ENCODE data around the gene RGS9.

The RGS9 gene

DNA sequence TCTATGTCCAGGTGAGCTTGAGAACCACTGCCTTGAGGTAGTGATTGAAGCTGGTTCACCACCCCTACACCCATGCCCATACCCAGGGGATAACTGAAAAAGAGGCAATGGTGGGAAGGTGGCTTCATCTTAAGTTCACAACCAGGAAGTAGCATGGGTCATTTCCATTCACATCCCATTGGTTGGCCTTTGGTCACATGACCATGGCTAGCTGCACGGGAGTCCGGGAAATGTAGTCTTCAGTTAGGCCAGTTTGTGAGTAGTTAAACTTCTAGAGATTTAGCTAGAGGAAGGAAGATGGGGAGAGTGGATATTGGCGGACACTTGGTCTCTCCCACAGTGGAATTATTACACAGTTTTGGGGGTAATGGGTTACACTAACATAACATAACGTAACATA, 92.9 kb downstream of the RGS9 start:
- DNase-seq (ENCODE audit: low spot score in 2 of 2), result no peak
- in situ Hi-C loops (cut with MboI; ENCODE audit: low sequenced_read_pairs), result no loop called here
- Histone ChIP-seq H3K27me3 (ENCODE audit: low read depth) (no peaks in the 10 kb centered on the region), H3K9me3 (no peaks in the 10 kb centered on the region), H3K4me3 (no peak overlapping the region), H3K4me1 (no peaks in the 10 kb centered on the region), H3K36me3 (replicated peaks) (no peaks in the 10 kb centered on the region)

DNA sequence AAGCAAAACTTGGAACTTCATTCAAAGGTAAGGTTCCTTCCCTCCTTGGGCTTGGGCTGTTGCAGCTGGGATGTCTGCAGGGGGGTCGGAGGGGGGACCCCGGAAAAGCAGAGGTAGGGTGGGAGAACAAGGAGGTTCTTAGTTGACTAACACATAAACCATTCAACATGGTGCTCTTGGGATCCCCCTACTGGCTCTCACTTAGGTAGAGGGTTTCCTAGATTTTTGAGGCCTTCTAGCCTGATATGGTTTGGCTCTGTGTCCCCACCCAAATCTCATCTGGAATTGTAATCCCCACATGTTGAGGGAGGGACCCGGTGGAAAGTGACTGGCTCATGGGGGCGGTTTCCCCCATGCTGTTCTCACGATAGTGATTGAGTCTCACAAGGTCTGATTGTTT, 93.9 kb downstream of the RGS9 start:
- Histone ChIP-seq H3K27me3 (ENCODE audit: low read depth) (no peaks in the 10 kb centered on the region), H3K4me1 (no peaks in the 10 kb centered on the region), H3K9me3 (no peaks in the 10 kb centered on the region), H3K36me3 (replicated peaks) (no peaks in the 10 kb centered on the region), H3K4me3 (no peak overlapping the region)
- no peak for DNase-seq (ENCODE audit: low spot score in 2 of 2)
- in situ Hi-C loops (cut with MboI; ENCODE audit: low sequenced_read_pairs), result no loop called here

DNA sequence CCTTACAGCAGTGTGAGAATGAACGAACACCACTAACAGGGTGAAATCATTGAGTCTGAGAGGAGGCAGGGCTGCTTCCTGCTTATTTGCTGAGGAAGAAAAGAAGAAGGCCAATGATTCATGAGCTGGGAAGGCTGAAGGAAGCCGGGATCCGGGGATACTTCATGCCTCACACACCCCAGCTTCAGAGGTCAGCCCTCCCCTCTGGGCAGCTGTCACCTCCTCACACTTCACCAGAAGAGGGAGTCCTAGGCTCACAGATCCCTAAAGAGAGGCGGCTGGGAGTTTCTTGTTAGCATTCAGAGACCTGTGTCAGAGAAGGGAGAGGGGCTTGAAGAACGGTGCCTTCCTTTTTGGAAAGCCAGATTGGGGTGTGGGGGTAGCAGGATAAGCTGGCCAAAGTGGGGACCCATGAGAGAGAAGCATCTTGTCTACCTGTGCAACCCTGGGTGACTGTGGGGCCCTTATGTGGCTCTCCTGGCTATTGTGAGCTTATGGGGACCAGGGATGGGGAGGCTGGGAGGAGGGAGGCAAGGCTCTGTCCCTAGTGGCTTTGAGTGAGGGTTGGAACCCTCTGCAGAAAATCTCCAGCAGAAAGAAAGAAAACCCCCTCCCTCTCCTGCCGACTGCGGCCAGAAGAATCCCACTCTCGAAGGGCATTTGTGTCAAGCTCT, 94.6 kb downstream of the RGS9 start:
- Histone ChIP-seq H3K4me1 (no peaks in the 10 kb centered on the region), H3K27me3 (ENCODE audit: low read depth) (no peaks in the 10 kb centered on the region), H3K36me3 (replicated peaks) (no peaks in the 10 kb centered on the region), H3K4me3 (no peak overlapping the region), H3K9me3 (no peaks in the 10 kb centered on the region)
- peak; percentile 55 to 68 for DNase-seq (ENCODE audit: low spot score in 2 of 2)
- in situ Hi-C loops (cut with MboI; ENCODE audit: low sequenced_read_pairs), result no loop called here

DNA sequence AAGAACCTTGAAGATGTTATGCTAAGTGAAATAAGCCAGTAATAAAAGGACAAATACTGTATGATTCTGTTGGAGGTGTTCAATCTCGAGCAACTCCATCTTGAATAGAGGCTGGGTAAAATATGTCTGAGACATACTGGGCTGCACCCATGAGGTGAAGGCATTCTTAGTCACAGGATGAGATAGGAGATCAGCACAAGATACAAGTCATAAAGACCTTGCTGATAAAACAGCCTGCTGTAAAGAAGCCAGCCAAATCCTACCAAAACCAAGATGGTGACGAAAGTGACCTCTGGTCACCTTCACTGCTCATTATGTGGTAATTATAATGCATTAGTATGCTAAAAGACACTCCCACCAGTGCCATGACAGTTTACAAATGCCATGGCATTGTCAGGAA, 98.1 kb downstream of the RGS9 start:
- H3K36me3 ChIP-seq (replicated peaks), result no peaks in the 10 kb centered on the region
- no peaks in the 10 kb centered on the region for H3K4me1 ChIP-seq
- no peak for DNase-seq (ENCODE audit: low spot score in 2 of 2)
- in situ Hi-C loops (cut with MboI; ENCODE audit: low sequenced_read_pairs), result no loop called here
- no peaks in the 10 kb centered on the region for H3K27me3 ChIP-seq (ENCODE audit: low read depth)
- H3K4me3 ChIP-seq, result no peak overlapping the region
- H3K9me3 ChIP-seq, result no peaks in the 10 kb centered on the region

DNA sequence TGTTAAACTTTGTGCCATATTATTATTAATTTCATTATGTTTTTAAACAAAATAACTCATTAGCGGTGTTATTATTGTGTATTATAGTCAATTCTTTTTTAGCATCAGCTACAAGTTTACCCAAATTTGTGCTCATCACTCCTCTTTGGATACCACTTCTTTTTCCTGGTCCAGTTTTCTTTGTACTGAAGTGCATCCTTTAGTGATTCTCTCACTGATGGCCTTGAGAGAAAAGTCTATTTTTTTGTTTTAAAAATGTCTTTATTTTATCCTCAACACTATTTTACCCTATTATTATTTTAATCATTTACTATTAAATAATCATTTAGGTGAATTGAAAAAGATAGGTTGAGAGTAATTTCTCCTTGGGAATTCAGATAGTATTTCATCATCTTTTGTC, 99.2 kb downstream of the RGS9 start:
- H3K4me3 ChIP-seq, result no peak overlapping the region
- H3K9me3 ChIP-seq, result no peaks in the 10 kb centered on the region
- no peaks in the 10 kb centered on the region for H3K4me1 ChIP-seq
- in situ Hi-C loops (cut with MboI; ENCODE audit: low sequenced_read_pairs), result no loop called here
- no peaks in the 10 kb centered on the region for H3K27me3 ChIP-seq (ENCODE audit: low read depth)
- no peaks in the 10 kb centered on the region for H3K36me3 ChIP-seq (replicated peaks)
- DNase-seq (ENCODE audit: low spot score in 2 of 2), result no peak

DNA sequence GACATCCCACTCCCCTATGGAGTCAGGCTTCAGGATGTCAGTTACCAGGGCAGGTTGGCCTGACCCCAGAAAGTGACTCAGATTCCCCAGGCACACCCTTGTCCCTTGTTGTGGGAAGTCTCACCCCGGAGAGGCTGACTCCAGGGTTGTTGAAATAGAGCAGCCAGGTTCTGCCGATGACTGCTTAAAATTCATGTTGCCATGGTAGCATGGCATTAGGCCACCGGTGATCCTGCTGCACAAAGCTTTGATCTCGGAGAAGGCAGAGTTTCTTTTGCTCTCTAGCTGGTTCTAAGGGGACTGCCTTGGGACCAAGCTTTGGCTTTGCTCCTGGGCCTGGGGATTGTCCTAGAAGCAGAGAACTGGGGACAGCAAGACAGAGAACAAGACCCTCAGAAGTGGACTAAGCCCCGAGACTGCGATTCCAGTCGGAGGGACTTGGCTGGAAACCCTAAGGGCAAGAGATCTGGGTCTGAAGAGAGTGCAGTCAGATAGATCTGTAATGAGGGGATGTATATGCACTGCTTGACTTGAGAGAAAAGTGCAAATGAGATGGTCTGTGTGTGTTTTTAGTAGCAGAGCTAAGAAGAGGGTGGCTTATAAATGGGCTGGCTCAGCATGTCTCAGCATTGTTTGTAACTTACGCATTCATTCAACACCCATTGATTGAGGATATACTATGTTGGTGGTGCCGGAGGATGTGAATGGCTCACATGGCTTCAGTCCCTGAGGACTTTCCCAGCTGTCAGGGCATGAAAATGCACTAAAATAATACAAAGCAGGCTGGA, 106.9 kb downstream of the RGS9 start:
- H3K4me3 ChIP-seq, result no peak overlapping the region
- no peaks in the 10 kb centered on the region for H3K36me3 ChIP-seq (replicated peaks)
- no peaks in the 10 kb centered on the region for H3K4me1 ChIP-seq
- in situ Hi-C loops (cut with MboI; ENCODE audit: low sequenced_read_pairs), result no loop called here
- no peaks in the 10 kb centered on the region for H3K27me3 ChIP-seq (ENCODE audit: low read depth)
- no peak for DNase-seq (ENCODE audit: low spot score in 2 of 2)
- no peaks in the 10 kb centered on the region for H3K9me3 ChIP-seq

DNA sequence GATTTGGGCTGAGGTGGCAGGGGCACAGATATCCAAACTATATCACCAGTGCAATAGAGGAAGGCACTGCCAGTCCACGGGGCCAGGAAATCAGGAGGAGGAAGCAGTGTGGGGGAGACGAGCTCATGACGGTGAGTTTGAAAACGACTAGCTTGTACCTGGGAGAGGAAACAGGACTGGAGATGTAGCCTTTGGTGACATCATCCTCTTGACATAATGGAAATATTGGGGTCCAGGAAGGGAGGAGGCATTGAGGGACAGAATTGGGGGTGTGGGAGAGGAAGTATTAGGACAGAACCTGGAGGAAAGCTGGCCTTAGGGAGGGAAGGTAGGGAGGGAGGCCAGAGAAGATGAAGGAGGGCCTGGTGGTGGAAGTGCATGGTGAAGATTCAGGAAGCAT, 109.1 kb downstream of the RGS9 start:
- H3K4me1 ChIP-seq, result no peaks in the 10 kb centered on the region
- no peaks in the 10 kb centered on the region for H3K9me3 ChIP-seq
- H3K4me3 ChIP-seq, result no peak overlapping the region
- no peaks in the 10 kb centered on the region for H3K27me3 ChIP-seq (ENCODE audit: low read depth)
- in situ Hi-C loops (cut with MboI; ENCODE audit: low sequenced_read_pairs), result no loop called here
- no peaks in the 10 kb centered on the region for H3K36me3 ChIP-seq (replicated peaks)
- no peak for DNase-seq (ENCODE audit: low spot score in 2 of 2)

DNA sequence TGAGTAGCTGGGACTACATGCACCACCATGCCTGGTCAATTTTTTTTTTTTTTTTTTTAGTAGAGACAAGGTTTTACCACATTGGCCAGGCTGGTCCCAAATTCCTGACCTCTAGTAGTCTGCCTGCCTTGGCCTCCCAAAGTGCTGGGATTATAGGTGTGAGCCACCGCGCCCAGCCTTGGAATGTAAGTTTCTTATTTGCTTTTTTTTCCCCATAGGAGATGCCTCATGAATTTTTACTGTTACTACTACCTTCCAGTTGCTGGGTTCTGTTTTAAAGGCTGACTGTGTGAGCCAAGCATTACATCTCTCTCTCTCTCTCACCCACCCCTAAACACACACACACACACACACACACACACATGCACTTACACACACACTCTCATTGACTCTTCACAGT, 112.6 kb downstream of the RGS9 start:
- no peak for DNase-seq (ENCODE audit: low spot score in 2 of 2)
- H3K36me3 ChIP-seq (replicated peaks), result no peaks in the 10 kb centered on the region
- in situ Hi-C loops (cut with MboI; ENCODE audit: low sequenced_read_pairs), result no loop called here

DNA sequence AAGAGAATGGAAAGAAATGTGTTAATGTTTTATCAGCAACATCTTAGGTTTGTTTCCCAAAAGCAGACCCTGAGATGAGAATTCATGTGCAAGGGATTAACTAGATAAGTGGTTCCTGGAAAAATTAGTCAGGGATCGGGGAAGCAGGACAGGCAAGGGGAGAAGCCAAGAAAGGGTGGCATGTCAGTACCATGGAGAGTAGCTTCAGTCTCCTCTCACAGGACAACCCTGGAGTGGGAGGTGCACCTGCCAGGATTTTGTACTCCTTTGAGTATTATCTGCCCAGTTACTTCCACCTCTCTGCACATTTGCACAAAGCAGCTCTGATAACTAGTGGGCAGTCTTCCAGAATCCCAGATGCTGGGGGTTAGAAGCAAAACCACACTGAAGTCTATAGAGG, 117.0 kb downstream of the RGS9 start:
- Histone ChIP-seq H3K36me3 (replicated peaks) (no peaks in the 10 kb centered on the region), H3K9me3 (no peaks in the 10 kb centered on the region), H3K27me3 (ENCODE audit: low read depth) (peaks cover 2% of the 10 kb centered on the region), H3K4me3 (no peak overlapping the region), H3K4me1 (no peaks in the 10 kb centered on the region)
- no peak for DNase-seq (ENCODE audit: low spot score in 2 of 2)
- in situ Hi-C loops (cut with MboI; ENCODE audit: low sequenced_read_pairs), result no loop called here

More for the DNA sequence above, 112.6 kb downstream of the RGS9 start:
- Histone ChIP-seq H3K4me3 (no peak overlapping the region), H3K9me3 (no peaks in the 10 kb centered on the region), H3K4me1 (no peaks in the 10 kb centered on the region), H3K27me3 (ENCODE audit: low read depth) (peaks cover 2% of the 10 kb centered on the region; the same call in 1 of the 2 replicates)

DNA sequence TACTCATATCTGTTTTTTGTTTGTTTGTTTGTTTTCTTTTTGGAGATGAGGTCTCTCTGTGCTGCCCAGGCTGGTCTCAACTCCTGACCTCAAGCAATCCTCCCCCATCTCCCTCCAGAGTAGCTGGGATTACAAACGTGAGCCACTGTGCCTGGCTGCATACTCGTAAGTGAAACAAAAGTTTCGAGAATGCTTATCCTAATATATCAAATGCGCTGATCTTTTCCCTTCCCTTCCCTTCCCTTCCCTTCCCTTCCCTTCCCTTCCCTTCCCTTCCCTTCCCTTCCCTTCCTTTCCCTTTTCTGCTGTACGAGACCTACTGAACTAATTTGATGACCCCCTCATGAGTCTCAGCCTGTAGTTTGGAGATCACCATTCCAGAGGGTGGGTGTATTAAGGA, 122.1 kb downstream of the RGS9 start:
- no peak for DNase-seq (ENCODE audit: low spot score in 2 of 2)
- H3K4me3 ChIP-seq, result no peak overlapping the region
- in situ Hi-C loops (cut with MboI; ENCODE audit: low sequenced_read_pairs), result no loop called here
- no peaks in the 10 kb centered on the region; the same call in 1 of the 2 replicates for H3K27me3 ChIP-seq (ENCODE audit: low read depth)
- H3K4me1 ChIP-seq, result no peaks in the 10 kb centered on the region
- no peaks in the 10 kb centered on the region for H3K36me3 ChIP-seq (replicated peaks)
- H3K9me3 ChIP-seq, result no peaks in the 10 kb centered on the region

DNA sequence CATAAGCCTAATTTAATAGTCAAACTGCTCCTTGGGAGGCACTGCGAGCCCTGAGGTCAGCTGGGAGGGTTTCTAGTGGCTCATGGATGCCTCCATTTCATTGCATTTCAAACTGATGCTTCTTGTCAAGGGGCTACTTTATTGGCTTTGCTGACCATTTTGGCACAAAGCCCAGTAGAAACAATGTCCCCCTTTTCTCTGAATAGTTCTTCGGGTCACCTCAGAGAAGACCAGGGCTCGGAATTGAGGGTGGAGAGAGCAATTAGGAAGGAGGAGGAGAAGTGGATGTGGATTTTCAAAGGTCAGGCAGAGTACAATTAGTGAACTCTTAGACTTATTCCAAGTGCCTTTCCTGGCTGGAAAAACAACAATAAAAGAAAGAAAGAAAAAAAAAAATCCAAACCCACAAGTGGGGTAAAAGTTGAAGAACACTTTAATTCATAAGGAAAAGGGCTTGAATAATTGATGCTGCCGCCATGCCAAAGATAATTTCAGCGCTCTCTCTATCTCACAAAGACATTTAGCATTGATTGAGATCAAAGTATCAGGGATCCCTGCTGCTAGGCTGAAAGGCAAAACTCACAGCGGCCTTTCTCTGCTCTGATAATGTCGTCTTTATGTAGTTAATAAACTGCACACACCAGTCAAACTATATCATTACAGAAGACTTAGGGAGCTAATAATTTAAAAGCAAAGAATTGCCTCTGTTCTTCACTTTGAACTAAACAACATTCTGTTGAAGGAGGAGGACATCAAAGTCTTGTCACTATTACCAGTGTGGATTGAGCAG, 122.7 kb downstream of the RGS9 start:
- in situ Hi-C loops (cut with MboI; ENCODE audit: low sequenced_read_pairs), result no loop called here
- no peaks in the 10 kb centered on the region for H3K36me3 ChIP-seq (replicated peaks)
- H3K9me3 ChIP-seq, result no peaks in the 10 kb centered on the region
- H3K4me1 ChIP-seq, result no peaks in the 10 kb centered on the region
- H3K4me3 ChIP-seq, result no peak overlapping the region
- DNase-seq (ENCODE audit: low spot score in 2 of 2), result no peak
- no peaks in the 10 kb centered on the region; the same call in 1 of the 2 replicates for H3K27me3 ChIP-seq (ENCODE audit: low read depth)

DNA sequence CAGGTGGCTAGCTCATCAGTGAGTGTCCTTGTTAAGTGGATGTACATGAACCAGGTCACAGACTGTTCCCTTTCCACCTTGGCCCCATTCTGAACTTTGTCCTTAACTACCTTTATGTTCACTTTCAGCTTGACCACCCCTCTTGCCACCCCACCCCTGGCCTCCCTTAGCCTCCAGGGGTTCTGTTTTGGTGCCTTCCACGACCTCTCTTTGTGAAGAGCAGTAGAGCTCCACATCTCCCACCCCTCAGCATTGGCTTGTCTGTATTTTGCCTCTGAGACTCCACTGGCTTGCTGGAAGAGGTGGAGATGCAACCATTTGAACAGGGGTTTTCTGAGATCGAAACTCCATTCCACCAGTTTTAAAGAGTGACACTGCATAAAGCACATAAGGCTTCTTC, 123.5 kb downstream of the RGS9 start:
- no peak for DNase-seq (ENCODE audit: low spot score in 2 of 2)
- Histone ChIP-seq H3K9me3 (no peaks in the 10 kb centered on the region), H3K4me3 (no peak overlapping the region), H3K27me3 (ENCODE audit: low read depth) (no peaks in the 10 kb centered on the region; the same call in 1 of the 2 replicates), H3K36me3 (replicated peaks) (no peaks in the 10 kb centered on the region), H3K4me1 (no peaks in the 10 kb centered on the region)
- in situ Hi-C loops (cut with MboI; ENCODE audit: low sequenced_read_pairs), result no loop called here

DNA sequence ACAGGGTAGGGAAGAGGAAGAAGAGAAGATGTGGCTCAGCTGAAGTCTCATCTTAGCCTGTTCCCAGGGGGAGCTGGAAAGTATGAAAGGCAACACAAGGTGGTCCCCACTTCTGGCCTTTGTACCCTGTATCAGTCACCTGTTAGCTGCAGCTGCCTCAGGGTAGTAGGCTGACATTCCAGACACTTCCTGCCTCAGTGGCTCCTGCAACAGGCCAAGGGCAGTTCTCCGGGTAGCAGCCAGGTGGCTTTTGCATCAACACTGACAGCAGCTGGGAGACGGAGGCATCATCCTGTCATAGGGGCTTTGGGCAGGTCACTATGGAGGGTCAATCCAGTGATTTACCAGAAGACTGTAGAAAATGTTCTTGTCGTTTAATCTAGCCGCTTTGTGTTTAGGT, 124.0 kb downstream of the RGS9 start:
- no peaks in the 10 kb centered on the region for H3K4me1 ChIP-seq

More for the DNA sequence above, 124.0 kb downstream of the RGS9 start:
- Histone ChIP-seq H3K4me3 (no peak overlapping the region), H3K27me3 (ENCODE audit: low read depth) (no peaks in the 10 kb centered on the region; the same call in 1 of the 2 replicates), H3K36me3 (replicated peaks) (no peaks in the 10 kb centered on the region), H3K9me3 (no peaks in the 10 kb centered on the region)
- DNase-seq (ENCODE audit: low spot score in 2 of 2), result no peak
- in situ Hi-C loops (cut with MboI; ENCODE audit: low sequenced_read_pairs), result no loop called here

Data from HAP-1 (cell line).